CD4-positive, alpha-beta T cell treated with Interleukin-17A for 4 hours (primary cell): ENCODE measurements around the gene AMBRA1.

Experiments
- DNase-seq: peaks from one replicate; pipeline ENCODE4 v3.0.0-alpha.2; 2020; ENCODE audit warnings: mixed read lengths

Gene AMBRA1

DNA sequence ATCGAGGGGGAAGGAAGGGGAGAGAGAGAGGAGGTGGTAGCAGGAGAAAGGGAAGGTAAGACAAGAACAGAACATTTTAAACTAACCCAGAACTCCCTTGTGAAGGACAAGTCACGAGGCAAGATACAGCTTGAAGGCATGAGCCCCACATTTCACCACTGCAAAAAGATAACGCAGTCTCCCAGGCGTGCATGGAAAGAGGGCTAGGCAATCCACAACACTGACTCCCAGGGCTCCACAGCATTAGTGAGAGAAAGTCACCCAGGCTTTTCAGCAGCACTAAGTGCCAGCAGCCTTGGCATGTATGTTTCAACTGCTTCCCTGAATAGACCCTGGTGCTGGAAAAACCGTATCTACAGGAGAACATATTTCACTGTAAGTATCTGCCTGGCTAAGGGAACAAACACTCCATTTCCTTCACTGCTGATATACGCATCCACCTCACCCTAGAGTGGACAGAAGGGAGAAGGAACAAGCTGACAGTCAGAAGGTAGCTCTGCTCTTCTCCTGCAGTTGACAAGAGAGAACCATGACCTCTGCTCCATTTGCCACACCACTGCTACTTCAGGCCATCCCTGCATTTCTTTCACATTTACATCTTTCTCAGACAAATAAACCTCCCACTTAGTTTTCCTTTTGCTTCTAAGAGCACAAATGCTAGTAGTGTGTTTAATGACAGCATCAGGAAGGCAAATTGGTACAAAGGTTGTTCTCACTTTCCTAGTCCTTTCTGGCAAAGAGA is 87.9 kb downstream of the AMBRA1 start:
- no peak for DNase-seq

GRCh38 chr11:46504817-46505613 is 88.8 kb downstream of the AMBRA1 start:
- DNase-seq: no peak

DNA sequence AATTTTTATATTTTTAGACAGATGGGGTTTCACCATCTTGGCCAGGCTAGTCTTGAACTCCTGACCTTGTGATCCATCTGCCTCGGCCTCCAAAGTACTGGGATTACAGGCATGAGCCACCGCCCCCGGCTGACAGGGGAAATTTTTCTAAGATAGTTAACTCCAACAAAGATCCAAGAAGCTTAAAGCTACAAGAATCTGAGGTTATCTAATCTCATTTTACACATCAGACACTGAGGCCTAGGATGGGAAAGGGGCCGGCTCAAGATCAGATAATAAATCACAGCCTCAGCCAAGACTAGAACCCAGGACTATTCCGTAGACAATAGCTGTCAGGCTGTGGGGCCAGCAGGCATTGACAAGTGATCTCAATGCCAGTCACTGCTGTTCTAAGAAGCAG is 94.0 kb downstream of the AMBRA1 start:
- no peak for DNase-seq

DNA sequence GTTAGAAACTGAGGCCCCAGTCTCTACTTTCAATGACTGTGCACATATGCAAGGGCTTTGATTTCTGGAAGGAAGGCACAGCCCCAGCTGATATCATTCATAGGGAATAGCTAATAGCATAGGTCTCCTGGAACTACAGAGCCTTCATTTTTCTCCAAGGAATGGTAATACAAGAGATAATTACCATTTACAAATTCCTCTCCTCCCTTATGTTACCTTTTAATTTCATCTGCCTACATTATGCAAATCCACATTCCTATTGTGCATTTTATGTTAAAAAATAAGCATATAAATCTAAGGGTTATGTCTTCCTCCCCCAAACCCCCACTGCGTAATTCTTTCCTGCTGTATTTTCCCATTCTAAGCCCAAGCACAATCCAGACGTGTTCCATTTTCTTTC is 94.9 kb downstream of the AMBRA1 start:
- DNase-seq: no peak

GRCh38 chr11:46498179-46498578 is 95.6 kb downstream of the AMBRA1 start:
- no peak for DNase-seq

DNA sequence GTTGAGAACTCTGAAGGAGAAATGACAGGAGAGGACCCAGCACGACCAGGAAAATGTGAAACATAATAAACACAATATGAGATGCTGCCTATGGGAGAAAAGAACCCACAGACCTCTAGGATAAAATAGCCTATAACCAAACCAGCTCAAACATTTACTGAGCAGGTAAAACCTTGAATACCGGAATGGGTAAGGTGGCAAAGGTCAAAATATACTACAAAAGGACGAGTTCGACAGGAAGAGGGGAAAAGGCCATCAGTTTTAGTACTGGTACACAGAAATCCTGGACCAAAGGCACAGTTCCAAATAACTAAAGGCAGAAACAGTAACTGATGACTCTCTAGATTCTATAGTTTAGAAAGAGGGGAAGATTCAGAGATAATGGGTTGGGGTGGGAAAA is 96.3 kb downstream of the AMBRA1 start:
- DNase-seq: no peak

DNA sequence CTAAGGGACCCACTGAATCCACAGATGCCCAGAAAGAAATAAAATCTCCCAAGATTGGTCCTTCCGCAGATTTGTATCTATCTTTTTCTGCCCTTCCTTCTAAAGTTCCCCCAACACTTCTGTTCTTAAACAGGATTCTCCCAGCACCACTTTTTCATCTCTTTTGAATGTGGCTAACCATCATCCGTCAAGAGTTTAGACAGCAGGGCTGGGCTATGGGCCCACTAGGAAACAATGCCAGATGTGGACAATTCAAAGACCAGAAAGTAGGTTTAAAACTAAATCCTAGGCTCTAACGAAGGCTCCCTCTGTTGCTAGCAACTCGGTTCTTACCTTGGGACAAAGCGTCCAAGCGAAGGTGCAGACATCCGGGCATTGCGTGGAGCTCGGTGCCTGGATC is 100.0 kb downstream of the AMBRA1 start:
- DNase-seq: no peak

DNA sequence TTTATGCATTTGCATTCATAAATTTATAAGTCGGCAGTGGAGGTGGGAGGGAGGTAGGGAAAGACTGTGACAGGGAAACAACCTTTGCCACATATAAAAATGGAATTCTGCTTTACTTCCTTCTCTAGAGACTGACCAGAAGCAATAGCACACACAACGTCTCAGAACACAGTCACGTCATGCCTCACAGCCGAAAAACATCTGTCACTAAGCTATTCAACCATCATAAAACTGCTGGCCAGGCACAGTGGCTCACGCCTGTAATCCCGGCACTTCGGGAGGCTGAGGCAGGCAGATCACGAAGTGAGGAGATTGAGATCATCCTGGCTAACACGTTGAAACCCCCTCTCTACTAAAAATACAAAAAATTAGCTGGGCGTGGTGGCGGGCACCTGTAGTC is 101.3 kb downstream of the AMBRA1 start:
- DNase-seq: no peak

- DNase-seq: no peak
Measured at GRCh38 chr11:46491661-46492330, 102.0 kb downstream of the AMBRA1 start.

DNA sequence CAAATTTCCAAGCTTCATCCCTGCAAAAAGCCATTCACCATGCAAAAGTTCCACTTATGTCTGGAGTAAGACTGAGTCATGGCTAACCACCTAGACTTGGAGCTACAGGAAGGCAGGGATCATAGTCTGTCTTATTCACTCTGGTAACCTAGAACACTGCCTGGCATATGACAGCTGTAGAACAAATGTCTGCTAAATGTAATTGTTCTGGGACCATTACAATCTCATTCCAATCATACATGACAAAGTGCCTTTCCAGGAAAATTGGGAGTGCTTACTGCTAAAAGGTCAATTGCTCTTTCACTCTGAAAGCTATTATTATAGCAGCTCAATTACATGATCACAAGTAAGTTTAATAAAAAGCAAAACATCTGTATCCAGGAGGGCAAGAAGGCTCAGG is 103.2 kb downstream of the AMBRA1 start:
- DNase-seq: no peak

- peak; percentile 44 for DNase-seq
Measured at GRCh38 chr11:46489656-46490560, 103.9 kb downstream of the AMBRA1 start.

GRCh38 chr11:46485856-46486443 is 107.9 kb downstream of the AMBRA1 start:
- DNase-seq: no peak

- no peak for DNase-seq
Measured at GRCh38 chr11:46484101-46484500, 109.7 kb downstream of the AMBRA1 start.

DNA sequence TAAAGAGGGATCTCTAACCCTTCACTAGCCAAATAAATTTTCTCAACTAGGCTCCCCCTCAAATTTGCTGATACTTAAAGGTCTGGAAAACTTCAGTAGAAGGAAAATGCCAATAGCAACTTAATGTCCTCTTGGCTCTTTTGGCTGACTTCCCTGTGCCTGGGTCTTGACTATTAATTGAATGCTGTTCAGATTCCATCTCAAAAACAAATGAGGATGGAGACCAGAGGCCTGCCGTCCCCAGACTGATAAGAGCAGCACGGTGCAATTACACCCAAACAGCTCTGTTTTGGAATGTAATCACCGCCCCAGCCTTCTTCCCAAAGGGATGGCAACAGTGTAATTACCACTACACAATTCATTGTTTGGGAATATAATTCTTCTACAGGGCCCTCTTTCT is 112.9 kb downstream of the AMBRA1 start:
- DNase-seq: no peak

GRCh38 chr11:46480166-46480726 is 113.6 kb downstream of the AMBRA1 start:
- DNase-seq: no peak

GRCh38 chr11:46479601-46480000 is 114.2 kb downstream of the AMBRA1 start:
- no peak for DNase-seq

GRCh38 chr11:46478196-46478595 is 115.6 kb downstream of the AMBRA1 start:
- DNase-seq: no peak

DNA sequence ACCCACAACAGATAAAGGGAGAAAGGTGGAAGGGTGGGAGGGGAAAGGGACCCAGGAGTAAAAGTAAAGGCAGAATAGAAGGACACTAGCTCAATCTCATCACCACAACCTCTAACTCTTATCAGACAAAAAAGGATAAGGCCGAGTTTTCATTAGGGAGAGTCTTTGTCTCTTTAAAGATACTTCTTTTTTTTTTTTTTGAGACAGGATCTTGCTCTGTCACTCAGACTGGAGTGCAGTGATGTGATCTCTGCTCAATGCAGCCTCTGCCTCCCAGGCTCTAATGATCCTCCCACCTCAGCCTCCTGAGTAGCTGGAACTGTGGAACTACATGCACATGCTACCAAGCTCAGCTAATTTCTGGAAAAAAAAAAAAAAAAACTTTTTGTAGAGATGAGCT is 116.7 kb downstream of the AMBRA1 start:
- DNase-seq: no peak

- DNase-seq: no peak
Measured at GRCh38 chr11:46475926-46476545, 117.8 kb downstream of the AMBRA1 start.

- DNase-seq: no peak
Measured at GRCh38 chr11:46475051-46475925, 118.5 kb downstream of the AMBRA1 start.

- DNase-seq: no peak
Measured at GRCh38 chr11:46472662-46472994, 121.2 kb downstream of the AMBRA1 start.
